Skin of body (tissue), 2 donors: ENCODE measurements around the gene PLD3. TPM values are rescaled to one million over a fixed set of nuclear protein-coding genes. Genes with fewer than 3 reads are reported as not detected.
A peak's percentile ranks its signal among the peaks of the same experiment; 100 is the strongest.

Experiments
- DNase-seq: peaks from one replicate; lab custom pipeline; 2025; lab: John Stamatoyannopoulos, UW
- total RNA-seq: library from RNA; depleted of rRNA; stranded (reverse); fragments of >200 nt; gene quantifications from one replicate; pipeline ENCODE4 v1.2.3, GENCODE V29; 2014

The PLD3 gene
- total RNA-seq, 1 donor from 2014 or later: 137 TPM

DNA sequence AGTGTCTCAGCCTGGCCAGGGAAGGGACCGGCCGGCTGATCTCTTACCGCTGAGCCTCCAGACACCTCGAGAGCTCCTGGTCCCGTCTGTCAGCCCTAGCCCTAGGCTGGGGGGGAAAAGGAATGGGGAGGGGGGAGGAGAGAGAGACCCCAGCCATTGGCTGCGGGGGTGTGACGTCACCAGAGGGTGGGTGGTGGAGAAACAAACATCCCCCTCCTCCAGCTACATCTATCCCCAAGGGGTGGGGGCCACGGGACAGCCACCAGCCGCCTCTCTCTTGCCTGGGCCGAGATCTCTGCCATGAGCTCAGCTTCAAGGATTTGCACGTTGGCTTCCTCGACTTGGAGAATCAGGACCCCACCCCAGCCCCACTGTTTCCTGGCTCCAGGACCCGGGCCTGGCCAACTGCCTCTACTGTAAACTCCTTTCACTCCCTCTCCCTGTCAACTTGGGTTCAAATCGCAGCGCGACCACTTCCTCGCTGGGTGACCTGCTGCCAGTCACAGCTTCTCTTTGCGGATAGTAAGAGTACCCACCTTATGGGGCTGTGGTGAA lies 64.9 kb downstream of the PLD3 start, which contains the start of gene PRX:
PRX (minus strand) TSS at position 88 of the 555 bp plus-strand sequence. CDS start 5,446 bp downstream, outside the sequence.
- DNase-seq: no peak

DNA sequence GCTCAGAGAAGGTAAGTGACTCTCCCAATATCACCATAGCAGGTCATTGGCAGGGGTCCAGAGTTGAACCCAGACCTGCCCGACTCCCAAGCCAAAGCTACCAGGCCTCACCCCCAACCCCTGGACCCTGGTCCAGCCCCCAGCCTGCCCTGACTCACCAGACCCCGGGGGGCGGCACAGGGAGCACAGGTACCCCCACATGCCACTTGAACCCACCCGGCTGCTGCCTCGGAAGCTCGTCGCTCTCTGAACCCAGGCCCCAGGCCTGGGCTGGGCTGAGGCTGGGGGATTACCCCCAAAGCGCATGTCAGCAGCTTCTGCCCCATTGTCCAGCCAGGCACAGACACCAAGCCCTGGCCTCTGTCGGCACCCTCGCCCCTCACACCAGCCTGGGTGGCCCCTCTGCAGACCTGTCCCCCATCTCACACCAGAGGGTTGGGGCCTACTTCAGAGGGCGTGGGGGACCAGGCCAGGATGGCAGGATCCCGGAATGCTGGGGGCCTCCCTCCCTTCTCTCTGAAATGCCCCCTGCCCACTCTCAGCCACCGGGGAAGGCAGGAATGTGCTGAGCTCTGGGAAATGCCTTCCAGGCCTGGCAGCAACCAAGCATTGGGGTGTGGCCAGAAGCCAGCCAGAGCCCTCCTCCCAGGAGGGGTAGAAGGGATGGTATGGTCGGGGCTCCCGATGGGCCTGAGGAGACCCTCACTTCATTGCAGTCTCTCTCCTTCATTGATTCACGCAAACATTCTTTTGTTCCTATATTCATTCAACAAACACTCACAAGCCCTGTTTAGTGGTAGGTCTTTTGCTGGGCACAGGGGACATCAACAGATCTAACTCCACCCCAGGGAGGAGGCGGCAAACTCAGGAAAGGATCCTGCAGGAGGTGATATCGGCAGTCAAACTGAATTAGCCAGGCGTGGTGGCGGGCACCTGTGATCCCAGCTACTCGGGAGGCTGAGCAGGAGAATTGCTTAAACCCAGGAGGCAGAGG lies 66.3 kb downstream of the PLD3 start:
- no peak for DNase-seq

DNA sequence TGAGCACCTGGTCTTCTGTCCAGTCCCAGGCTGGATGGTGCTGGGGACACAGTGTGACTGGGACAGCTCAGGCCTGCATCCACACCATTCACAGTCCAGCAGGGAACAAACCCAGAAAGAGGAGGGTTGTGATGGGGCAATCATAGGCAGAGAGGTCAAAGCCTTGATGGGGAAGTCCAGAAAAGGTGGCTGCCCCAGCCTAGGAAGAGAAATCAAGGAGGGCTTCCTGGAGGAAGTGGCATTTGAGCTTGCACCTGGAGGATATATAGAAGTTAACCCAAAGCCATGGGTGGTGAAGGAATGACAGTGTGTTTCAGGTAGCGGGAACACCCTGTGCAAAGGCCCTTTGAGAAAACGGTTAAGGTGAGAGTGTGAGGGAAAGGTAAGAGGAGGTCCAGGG lies 67.3 kb downstream of the PLD3 start:
- DNase-seq: no peak

DNA sequence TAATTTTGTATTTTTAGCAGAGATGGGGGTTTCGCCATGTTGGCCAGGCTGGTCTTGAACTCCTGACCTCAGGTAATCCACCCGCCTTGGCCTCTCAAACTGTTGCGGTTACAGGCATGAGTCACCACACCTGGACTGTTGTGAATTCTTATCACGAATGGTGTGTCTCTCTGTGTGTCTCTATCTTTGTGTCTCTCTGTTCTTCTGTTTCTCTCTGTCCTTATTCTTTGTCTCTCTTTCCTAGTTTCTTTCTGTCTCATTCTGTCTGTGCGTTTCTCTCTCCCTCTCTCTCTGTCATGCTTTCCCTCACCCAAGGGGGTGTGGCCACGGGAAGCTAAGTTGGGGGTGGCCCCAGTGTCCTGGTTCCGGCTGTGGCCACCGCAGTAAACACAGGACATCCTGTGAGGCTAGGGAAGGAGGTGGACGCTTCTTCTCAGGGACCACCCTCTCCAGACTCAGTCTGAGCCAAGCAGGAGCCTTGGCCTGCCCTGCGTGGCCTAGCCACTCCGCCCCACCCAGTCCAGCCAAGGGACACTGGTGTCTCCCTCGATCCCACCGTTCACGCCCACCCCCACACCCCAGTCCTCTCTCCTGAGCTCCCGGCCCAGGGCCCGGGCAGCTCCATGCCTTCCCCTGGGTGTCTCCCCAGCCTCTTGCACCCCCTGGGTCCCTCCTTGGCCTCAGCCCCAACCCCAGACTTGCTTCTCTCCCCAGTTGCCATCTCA lies 68.6 kb downstream of the PLD3 start:
- DNase-seq: peak; percentile 19

DNA sequence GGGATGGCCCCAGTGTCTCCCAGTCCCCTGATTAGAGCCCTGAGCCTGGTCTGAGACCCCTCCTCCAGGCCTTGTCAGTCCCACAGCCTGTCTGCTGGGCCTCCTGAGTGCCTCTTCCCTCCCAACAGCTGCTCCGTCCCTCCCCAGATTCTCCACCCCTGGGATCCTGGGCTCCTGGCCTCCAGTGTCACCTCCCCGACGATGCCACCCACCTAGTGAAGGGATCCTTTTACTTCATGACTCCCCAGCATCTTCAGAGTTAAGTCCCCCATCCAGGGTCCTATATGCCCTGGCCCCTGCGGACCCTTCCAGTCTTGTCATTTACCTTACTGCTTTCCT lies 69.1 kb downstream of the PLD3 start:
- no peak for DNase-seq

DNA sequence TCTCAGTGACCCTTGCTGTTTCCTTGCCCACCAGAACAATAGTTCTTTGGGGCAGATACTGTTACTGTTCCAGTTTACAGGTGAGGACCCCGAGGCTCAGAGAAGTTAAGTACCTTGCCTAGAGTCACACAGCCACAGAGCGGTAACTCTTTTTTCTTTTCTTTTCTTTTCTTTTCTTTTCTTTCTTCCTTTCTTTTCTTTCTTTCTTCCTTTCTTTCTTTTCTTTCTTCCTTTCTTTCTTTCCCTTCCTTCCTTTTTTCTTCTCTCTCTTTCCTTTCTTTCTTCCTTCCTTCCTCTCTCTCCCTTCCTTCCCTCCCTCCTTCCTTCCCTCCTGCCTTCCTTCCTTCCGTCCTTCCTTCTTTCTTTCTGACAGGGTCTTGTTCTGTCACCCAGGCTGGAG lies 69.5 kb downstream of the PLD3 start:
- no peak for DNase-seq

DNA sequence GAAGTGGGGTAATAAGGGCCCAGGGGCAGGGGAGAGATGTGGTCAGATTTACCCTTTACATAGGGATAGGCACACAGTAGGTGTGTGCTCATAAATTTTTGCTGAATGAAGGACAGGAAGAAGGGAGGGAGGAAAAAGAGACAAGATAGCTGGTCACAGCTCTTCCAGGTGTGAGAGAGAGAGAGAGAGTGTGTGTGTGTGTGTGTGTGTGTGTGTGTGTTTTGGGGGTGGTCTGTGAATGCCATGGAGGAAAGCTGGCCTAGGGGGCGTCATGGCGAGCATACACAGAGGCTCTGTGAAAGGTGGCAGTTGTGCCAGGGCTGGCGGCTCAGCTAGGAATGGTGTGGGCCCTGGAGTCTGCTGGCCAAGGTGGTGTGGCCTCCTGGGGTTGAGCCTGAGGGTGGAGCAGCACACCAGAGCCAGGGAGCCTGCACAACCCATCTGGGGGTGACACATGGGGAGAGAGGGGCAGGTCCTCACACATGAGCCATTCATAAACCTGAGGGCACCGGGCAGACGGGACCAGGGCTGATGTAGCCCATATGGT lies 70.6 kb downstream of the PLD3 start:
- no peak for DNase-seq

DNA sequence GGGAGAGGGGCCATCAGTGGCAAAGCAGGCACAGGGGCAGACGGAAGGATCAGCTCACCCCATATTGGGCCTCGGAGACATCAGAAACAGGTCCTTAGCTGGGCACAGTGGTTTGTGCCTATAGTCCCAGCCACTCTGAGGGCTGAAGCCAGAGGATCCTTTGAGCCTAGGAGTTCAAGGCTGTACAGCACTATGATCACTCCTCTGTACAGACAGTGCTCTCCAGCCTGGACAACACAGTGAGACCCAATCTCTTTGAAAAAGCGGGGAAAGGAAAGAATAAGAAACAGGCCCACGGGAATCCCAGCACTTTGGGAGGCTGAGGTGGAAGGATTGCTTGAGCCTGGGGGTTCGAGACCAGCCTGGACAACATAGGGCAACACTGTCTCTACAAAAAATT lies 71.3 kb downstream of the PLD3 start:
- DNase-seq: no peak

DNA sequence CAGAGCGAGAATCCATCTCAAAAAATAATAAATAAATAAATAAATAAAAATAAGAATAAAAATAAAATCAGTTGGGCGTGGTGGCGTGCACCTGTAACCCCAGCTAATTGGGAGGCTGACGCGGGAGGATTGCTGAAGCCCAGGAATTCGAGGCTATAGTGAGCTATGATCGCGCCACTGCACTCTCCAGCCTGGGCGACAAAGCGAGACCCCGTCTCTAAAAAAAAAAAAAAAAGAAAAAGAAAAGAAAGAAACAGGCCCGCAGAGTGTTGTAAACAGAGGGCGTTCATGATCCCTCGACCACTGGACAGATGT lies 71.9 kb downstream of the PLD3 start:
- no peak for DNase-seq

DNA sequence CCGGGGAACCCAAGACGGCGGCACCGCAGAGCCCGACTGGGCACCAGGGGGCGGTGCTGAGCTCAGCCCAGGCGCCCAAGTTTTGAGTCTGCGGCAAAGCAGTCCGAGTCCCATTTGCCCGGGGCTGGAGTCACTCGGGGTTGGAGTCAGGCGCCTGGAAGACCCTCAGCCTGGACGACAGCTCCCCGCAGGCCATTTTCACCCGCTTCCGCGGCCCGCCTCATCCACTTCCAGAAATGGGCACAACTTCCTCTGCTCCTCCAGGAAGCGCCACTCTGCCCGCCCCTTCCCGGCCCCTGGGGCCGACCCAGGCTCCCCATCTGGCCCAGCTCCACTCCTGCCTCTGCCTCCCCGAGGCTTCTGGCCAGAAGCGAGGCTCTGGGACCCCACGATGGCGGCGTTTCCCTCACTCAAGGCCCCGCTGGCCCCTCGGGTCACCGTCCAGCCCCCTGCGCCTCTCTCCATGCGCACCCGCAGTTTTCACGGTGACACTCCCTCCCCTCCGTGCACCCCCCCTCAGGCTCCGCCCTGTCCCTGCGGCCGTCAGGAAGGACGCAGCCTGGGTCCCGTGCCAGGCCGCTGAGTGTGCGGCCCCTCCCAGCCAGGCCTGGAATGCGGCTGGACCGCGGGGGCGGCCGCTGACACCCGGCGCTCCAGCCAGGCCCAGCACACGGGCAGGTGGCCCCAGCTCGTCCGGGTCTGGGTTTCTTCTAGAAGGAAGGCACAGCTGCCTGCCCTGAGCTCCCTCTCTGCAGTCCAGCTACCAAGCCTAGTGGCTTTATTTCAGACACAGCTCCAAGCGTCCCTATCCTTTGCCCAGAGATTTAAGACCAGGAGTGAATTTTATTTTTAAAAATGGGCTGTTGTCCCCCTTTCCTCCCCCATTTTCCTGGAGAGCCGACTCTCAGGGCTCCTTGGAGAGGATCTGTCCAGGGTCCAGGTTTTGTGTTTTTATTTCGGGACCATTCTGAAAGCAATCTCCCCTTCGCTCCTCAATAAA lies 72.6 kb downstream of the PLD3 start:
- DNase-seq: peak; percentile 89

DNA sequence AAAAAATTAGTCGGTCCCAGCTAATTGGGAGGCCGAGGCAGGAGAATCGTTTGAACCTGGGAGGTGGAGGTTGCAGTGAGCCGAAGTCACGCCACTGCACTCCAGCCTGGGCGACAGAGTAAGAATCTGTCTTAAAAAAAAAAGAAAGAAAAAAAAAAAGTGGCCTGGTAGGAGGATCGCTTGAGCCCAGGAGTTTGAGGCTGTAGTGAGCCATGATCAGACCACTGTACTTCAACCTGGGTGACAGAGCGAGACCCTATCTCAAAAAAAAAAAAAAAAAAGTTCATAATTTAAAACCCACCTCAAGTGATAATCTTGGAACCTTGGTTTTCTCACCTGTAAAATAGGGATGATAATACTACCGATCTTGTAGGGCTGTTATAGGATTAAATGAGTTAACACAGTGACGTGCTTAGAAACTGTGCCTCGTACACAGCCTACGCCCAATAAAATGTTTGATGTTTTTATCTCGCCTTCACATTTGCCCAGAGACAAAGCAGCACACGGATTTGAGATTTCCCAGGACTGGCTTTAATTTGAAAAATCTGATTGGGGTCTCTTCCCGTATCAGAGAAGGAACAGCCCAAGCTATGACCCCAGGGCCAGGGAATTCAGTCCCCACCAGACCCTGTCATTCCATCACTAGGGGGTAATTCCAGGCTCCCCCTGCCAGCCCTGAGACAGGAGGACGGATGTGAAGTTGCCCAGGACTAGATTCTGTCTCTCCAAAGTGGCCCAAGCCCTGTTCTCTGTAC lies 73.7 kb downstream of the PLD3 start:
- DNase-seq: no peak

DNA sequence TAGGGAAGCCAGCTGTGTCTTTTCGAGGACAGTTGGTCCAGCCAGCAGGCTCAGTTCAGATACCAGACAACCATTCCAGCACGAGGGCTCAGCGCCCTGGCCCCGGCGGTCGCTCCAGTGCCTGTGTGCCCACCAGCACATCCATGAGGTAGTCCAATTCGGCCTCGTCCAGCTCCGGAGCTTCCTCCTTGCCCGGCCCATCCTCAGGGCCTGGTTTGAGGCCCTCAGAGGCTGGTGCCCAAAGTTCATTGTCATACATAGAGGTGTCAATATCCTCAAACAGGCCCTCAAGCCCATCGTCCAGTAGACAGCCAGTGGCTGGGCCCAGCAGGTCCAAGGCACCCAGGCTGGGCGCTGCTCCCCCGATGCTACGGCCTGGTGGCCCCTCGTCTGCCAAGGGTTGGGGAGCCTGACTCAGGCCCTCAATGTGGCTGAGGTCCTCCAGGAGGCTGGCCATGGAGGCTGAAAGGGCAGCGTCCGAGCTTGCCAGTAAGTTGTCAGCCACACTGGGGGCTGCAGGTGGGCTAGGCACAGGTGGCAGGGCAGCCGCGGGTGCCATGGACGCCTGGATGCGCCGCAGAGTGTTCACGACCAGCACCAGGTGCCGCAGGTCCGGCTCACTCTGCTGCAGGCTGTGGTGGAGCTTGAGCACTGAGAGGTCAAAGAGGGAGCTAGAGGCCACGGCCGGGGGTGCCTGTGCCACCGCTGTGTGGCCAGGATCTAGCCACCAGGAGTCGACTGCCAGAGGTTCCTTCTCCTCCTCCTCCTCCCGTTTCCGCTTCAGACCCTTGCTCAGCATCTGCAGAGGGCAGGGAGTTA lies 74.5 kb downstream of the PLD3 start:
- DNase-seq: no peak

DNA sequence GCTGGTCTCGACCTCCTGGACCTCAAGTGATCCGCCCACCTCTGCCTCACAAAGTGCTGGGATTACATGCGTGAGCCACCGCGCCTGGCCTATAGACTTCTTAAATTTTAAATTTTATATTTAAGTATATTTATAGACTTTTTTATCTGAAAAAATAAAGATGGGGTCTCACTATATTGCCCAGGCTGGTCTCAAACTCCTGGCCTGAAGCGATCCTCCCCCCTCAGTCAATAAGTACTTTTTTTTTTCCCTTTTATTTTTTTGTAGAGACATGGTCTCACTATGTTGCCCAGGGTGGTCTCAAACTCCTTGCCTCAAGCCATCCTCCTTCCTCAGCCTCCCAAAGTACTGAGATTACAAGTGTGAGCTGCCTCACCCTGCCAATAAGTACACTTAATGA lies 75.4 kb downstream of the PLD3 start:
- no peak for DNase-seq

DNA sequence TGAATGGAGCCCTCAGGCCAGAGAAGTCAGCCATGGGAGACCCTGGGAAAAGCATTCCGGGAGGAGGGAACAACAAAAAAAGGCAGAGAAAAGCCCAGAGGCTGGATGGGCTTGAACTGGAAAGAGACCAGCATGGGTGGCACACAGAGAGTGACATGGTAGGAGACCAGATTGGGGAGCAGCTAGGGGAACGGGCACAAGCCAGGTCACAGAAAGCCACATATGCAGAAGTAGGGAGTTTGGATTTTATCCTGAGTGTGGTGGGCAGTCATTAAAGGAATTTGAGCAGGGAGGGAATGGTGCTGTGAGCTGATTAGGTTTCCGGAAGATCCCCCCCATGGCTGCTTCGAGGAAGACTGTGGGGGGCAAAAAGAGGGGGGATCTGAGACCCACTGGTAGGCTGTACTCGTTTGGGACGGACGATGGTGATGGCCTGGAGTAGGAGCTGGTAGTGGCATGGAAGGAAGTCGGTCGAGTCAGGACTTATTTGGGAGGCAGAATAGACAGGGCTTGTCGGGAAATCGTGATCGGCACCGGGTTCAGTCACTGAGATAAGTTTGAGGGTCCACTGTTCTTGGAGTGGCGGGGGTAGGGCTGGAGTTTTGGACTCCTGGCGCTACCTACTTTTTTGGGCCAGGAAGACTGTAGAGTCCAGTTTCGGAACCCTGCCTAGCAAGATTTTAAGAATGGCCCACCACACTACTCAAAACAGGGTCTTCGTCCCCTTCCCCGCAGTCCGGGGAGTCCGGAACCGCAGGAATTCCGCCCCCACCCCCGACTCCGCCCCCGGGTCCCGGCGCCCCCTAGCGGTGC lies 76.3 kb downstream of the PLD3 start:
- no peak for DNase-seq

DNA sequence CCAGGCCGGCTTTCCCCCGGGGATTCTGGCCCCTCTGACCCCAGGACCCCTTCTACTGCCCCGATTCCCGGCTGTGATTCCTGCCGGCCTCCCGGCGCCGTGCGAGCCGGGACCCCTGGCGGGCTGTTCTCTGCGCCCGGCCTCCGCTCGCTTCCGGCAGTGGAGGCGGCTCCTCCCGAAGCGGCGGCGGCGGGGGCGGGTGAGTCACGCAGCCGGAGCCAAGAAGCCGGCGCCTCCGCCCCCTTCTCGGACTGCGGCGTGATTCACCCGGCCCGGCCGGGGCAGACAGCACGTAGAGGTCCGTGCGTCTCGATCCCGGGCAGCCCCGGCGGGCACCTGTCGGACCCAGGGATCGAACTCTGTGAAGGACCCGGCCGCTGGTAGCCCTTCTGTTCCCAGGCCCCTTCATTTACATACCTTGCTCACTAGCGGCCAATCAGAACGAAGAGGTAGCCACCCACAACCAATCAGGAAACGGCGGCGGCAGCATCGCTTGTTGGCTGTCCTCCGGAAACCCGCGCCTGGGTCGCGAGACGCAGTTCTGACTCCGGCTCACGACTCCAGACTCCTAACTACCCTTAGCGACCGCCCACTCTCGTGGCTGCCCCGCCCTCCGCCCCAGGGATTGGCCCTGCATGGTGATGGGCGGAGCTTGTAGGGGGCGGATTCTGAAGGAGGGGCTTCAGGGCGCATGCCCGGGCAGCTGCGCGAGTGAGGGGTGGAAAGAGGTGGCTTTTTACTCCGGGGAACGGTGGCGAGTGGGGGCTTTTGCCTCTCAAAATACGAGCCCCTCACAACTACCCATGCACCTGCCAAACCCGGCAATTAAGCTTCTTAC lies 77.2 kb downstream of the PLD3 start, which contains the start of gene SERTAD1:
SERTAD1 (minus strand) TSS at position 543 of the 838 bp plus-strand sequence. CDS start 2,446 bp downstream, outside the sequence.
- peak; percentile 99 for DNase-seq
